AG08396 (cell line): Measurements from ENCODE around the gene BAZ2B.

Experiments used
- DNase-seq: peaks from one replicate; pipeline ENCODE4 v3.0.0; 2012; ENCODE audit warnings: low spot score, mixed read lengths

BAZ2B gene

DNA sequence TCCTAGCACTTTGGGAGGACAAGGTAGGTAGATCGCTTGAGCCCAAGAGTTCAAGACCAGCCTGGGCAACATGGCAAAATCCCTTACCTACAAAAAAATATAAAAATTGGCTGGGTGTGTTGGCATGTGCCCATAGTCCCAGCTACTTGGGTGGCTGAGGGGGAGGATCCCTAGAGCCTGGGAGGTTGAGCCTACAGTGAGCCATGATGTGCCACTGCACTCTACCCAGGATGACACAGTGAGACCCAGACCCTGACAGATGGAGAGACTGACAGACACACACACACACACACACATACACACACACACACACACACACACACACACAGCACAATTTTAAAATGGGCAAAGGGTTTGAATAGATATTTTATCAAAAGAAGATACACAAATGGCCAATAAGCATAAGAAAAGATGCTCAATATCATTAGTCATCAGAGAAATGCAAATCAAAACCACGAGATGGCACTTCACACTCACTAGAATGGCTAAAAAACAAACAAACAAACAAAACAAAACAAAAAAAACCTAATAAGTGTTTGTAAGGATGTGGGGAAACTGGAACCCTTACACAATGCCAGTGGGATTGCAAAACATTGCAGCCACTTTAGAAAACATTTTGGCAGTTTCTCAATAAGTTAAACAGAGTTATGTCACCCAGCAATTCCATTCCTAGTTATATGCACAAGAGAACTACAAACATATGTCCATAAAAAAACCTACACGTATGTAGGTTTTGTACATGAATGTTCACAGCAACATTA, 42.3 kb downstream of the BAZ2B start:
- peak; percentile 12 for DNase-seq

DNA sequence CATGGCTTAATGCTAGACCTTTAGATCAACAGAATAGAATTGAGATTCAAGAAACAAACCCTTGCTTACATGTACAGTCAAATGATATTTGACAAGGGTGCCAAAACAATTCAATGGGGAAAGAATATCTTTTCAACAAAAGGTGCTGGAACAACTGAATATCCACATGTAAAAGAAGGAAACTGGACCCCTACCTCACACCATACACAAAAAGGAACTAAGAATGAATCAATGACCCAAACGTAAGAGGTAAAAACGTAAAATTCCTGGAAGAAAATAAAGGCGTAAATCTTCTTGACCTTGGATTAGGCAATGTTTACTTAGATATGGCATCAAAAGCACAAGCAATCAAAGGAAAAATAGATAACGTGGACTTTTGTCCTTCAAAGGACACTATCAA, 43.1 kb downstream of the BAZ2B start:
- DNase-seq: no peak

DNA sequence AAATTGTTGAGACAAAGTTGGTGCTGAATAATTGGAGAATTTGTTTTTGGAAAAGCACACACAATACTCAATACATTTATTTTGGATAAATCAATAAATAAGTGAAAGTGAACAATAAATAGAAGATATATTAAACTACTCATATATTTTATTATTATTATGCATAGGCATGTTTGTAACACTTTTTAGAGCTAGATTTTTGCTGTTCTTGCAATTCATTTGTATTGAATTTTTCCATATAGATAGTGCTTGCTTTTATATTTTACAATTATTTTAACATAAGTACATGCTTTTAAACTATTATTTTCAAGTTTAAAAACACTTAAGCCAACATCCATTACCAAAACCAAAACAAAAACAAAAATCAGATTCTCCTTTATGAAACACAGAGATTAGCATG, 43.9 kb downstream of the BAZ2B start:
- DNase-seq: no peak

DNA sequence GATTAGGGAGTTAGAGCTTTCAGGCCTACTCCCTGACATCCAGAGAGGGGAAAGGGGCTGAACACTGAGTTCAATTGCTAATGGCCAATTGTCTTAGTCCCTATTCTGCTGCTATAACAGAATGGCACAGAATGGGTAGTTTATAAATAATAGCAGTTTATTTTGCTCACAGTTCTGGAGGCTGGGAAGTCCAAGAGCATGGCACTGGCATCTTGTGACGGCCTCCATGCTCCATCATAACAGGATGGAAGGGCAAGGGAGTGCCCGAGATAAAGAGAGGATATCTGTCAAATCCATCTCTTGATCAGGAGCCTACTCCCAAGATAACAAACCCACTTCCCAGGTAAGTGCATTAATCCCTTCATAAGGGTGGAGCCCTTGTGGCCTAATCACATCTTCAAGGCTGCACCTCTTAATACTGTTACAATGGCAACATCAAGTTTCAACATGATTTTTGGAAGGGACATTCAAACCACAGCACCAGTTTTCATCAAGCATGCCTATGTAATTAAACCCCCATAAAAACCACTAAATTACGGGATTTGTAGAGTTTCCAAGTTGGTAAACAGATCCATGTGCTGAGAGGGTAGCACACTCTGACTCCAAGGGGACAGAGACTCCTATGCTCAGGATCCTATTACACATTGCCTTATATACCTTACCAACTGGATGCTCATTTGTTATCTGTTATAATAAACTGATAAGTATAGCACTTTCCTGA, 44.6 kb downstream of the BAZ2B start:
- DNase-seq: no peak

DNA sequence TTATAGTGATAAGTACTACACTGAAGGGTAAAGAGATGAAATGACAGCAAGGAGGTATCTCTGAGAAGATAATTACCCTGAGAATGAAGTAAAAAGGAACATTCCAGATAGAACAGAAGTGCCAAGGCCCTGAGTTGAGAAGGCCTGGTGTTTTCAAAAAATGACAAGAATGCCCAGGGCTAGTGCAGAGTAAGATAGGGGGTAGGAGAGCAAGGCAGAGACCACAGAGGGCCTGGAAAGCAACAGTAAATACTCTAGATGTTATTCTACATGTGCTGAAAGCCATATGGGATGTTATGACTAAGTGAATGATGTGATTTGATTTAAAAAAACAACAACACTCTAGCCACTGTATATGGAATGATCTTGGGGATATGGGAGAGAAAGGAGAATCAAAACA, 52.3 kb downstream of the BAZ2B start:
- peak; percentile 2 for DNase-seq

DNA sequence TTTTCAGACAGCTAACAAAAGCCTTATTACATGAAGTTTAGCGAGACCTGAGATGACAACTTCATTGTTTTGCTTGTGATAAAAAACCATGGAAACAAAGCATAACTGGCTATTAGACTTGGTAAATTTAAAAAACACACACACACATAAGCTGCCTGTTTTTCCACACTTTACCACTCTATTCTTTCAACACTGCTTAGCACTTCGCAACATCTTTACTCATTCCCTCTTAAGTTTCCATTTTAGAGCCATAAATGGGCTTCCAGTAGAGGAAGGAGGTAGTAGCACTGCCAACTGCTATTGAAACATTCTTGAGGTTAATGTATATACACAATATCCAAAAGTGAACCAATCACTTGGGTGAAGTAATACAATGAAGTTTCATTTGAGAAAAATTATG, 54.1 kb downstream of the BAZ2B start:
- DNase-seq: no peak

DNA sequence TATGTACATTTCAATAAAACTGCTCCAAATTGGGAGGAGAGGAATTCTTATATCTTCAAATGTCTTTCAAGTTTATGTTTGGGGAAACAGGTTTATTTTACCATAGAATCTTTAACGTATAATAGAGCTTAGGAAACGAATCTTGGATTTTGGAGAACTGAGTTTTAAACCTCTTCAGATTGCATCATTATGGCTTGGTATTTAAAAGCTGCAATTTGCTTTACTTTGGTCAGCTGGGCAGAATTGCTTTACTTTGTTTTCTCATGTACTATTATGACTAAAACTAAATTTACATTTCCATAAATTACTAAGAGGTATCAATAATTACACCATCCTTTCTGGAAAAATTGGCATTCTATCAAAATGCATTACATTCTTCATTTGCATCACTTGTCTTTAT, 54.6 kb downstream of the BAZ2B start:
- DNase-seq: no peak

DNA sequence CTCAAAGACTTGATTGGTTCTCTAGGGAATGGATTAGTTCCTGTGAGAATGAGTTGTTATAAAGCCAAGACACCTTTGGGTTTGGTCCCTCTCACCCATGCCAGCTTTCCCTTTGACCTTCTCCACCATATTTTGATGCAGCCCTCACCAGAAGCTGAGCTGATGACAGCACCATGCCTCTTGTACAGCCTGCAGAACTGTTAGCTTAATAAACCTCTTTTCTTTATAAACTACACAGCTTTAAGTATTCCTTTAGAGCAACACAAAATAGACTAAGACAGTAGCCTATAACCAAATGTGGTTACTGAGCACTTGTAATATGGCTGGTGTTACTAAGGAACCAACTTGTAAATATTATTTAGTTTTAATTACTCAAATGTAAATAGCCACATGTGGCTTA, 55.1 kb downstream of the BAZ2B start:
- no peak for DNase-seq

DNA sequence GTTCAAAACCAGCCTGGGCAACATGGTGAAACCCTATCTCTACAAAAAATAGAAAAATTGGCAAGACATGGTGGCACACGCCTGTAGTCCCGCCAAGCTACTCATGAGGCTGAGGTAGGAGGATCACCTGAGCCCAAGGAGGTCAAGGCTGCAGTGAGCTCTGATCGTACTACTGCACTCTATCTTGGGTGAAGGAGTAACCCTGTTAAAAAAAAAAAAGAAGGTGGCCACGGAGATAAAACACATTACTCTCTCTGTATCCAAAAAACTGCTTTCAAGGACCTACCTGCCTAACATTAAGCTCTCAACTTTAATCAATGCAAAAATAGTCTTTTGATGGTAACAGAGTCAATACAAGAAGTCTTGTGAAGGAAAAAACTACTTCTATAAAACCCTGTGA, 57.3 kb downstream of the BAZ2B start:
- DNase-seq: no peak

DNA sequence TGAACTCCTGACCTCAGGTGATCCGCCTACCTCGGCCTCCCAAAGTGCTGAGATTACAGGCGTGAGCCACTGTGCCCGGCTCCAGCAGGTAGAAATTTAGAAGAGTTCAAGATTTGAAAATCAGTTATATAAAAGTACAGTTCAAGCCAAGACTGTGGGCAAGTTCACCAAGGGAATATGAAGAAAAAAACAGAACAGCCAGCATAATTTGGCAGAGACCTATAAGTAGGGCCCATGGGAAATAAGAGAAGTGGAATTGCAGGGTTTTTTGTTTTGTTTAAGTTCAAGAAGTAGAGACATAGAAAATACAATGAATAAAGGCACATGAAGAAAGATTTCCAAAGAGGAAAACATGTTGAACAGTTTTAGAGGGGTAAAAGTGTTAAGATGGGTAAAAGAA, 57.9 kb downstream of the BAZ2B start:
- DNase-seq: no peak

DNA sequence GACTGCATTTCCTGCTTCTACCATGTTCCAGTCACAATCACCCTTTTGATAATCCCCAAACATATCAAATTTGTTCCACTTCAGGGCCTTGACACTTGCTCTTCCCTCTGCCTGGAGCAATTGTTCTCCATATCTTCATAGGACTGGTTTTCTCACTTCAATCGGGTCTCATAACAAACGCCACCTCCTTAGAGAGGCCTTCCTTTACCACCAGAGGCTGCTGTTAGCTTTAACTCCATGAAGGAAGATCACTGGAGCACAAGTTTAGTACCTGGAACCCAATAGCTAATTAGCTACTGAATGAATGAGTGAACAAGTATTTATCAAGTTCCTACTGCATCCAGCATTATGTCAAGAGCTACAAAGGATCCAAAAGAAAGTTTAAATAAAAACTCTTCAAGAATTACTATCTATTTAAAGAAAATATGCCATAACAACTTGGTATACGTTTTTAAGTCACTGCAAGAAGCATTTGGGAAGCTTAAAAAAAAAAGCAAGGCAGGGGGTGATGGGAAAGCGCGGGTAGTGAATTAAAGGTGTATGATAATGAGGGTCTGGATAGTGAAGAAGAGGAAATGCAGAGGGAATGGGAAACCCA, 58.8 kb downstream of the BAZ2B start:
- DNase-seq: no peak

DNA sequence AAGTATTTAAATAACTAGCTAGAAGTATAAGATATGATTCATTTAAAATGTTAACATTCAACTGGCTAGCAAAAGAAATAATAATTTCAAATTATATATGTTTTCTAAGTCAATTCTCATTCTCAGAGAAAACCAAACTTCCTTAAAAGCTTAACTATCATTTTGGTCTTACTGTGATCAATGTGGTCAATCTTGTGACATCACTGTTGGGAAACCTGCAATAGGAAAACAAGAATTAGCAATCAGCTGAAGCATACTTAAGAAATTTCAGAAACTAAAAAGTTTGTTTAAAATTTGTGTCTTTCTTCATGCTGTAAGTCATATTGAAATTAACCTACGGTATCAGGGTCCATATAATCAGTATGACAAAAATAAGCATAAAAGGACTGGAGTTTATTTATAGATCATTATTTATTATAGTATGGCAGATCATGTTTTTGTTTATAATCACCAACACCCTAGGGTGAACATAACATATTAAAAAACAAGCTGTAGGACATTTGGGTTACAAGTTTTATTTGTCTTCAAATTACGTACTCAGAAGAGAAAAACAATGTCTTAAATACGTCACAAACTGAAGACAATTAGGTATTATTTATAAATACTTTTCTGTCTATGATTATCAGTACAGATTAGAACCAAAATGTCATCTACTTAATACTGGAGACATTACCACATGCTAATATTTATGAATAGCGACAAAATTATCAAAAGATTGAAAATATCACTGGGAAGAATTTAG, 60.5 kb downstream of the BAZ2B start:
- DNase-seq: no peak

DNA sequence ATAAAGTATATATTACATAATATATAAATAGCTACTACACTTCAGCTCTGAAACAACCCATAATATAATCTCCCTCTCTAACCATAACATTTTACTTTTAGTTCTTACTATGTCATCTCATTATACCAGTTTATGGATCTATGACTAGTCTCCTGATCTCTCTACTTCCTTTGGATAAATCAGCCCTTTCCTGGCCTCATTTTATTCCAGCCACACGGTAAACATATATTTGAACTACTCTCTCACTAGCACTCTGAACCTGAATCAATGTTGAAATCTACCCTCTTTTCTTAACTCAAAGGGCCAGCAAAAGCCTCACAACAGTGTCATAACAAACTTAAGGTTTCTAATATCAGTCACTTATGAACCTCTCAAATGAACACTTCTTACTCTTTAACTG, 62.6 kb downstream of the BAZ2B start:
- no peak for DNase-seq

DNA sequence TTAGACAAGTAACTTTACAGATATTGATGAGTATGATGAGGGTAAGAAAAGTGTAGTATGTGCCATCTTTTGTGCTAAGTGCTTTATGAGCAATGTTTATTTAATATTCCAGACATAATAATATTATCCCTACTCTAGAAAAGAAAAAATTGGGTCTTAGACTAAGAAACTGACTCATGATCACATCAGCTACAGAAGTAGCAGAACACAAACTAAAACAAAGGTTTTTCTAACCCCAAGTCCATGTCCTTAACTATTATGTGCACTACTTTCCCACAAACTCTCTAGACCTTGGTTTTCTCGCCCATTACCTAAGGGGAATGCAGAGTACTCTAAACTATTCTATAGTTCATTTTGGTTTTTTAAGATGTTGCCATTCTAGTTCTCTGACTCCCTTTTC, 64.5 kb downstream of the BAZ2B start:
- no peak for DNase-seq

DNA sequence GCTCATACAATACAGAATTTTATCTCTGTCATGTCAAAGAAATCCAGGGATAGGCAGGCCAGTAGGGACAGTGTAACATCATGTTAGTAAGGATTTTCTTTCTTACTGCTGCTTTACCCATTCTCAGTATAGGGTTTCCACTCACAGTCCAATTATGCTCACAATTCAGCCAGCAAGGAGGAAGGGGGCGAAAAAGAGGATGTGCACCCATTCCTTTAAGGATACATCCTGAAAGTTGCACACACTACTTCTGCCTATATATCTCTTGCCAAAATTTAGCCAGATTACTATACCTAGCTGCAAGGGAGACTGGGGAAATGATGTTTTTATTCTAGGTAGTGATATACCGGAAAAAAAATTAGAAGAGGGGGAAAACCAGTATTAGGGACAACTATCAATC, 66.1 kb downstream of the BAZ2B start:
- no peak for DNase-seq

DNA sequence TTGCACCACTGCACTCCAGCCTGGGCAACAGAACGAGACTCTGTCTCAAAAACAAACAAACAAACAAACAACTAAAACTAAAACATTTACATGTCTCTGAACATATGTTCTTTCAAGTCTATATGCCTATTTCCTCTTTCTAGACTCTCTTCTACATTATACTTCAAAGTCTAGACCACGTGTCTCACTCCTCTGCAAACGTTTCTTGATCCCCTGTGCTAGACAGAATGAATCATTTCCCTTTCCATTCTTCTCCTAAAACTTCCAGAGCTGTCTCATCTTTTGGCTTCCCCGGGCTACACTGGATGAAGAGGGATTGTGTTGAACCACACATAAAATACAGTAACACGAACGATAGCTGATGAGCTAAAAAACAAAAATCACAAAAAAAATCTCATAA, 67.1 kb downstream of the BAZ2B start:
- DNase-seq: no peak

DNA sequence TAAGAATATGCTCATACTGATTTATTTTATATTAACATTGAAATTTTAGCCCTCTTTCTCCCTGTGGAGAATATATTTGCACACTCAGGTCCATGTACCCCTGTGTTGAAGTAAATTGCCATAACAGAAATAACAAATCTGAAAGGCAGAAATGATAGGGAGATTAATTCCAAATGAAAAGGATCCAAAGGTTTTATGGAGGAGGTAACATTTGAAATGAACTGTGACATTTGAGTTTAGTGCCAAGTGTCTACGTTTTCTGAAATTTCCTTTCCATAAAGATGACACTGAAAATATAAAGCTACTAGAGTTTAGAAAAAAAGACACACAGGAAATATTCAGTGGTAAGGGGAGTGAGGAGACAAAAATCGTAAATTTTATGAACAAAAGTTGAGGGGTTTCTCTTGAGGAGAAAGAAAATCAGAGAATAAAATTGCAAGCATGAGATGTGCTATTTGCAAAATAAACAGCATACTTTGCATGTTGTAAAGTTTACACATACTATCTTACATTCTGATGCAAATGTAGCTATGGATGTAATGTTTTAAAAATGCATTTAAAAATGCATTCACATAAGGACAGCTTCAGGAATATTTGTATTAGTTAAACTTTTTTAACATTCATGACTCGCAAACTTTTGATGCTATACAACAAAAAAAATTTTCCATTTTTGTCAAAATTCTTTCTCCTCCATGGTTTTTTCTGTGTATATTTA, 69.5 kb downstream of the BAZ2B start:
- no peak for DNase-seq

DNA sequence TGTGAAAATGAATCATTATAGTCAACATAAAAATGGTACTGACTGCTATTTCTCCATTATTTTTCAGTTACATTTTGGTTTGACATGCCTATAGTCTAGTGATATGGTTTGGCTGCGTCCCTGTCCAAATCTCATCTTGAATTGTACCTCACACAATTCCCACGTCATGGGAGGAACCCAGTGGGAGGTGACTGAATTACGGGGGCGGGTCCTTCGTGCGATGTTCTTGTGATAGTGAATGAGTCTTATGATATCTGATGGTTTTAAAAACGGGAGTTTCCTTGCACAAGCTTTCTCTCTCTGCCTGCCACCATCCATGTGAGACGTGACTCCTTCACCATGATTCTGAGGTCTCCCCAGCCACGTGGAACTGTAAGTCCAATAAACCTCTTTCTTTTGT, 70.3 kb downstream of the BAZ2B start:
- no peak for DNase-seq

DNA sequence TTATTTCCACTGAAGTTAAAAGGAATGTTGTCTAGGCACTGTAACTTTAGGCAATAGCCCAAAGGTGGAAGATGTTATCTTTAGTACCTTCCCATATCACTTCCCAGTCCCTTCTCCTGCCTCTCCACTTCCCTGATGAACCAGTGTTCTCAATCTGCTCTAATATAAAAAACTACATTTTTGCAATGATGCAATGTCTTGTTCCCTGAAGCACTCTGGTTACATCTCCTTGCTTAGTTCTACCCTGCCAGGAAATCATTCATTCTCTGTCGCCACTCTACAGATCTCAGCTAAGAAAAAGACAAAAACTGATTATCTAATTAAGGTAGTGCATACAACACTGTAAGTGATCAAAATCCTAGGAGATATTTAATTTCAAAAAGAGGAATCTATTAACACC, 71.3 kb downstream of the BAZ2B start:
- DNase-seq: no peak

DNA sequence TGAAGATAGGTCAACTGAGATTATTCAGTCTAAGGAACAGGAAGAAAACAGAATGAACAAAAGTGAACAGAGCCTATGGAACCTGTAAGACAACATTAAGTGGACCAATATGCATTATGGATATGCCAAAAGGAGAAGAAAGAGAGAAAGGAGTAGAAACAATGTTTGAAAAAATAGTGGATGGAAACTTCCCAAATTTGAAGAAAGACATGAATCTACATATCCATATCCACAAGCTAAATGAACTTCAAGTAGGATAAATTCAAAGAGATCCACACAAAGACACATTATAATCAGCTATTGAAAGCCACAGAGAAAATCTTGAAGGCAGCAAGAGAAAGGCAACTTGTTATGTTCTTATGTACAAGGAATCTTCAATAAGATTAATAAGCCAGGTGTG, 74.2 kb downstream of the BAZ2B start:
- DNase-seq: no peak

DNA sequence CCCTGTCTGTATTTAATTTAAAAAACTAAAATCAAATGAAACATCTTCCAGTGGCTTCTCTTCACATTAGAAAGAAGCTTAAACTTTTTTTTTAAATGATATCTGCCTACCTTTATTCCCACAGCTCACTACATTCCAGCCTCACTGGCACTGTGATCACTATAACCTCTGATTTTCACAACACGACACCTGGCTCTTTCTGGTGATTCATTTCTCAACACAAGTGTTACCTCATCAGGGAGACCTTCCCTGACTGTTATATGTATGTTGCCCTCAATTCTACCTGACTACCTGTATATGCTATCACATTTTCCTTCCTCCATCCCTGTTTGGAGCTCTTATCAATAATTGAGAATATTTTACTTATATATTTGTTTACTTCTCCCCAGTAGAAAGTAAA, 76.6 kb downstream of the BAZ2B start:
- DNase-seq: no peak

DNA sequence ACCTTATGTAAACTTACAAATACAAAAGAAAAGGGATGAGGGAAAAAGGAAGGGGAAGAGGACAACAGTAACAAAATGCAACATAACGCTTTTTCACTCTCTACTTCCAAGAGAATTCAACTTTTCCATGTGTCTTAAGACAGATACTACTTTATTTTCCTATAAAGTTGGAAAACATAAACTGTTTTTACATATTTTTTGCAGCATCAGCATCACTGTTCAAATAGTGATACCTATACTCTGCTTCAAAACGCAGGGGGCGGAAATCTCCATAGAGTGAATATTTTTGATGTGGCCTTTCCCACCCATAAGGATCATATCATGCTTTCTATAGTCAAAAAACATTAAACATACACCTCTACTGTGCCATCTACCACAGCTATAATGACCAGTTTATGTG, 77.5 kb downstream of the BAZ2B start:
- no peak for DNase-seq
